HG02981 (cell line): ENCODE measurements around the gene CYP2J2.
"Not testable (repeated sequence)": the region's sequence is repeated elsewhere in the genome, so short reads cannot be mapped to it uniquely, and the experiment has no call there.

Experiments
- ATAC-seq: cut with Tn5 transposase; IDR thresholded peaks from one replicate; pipeline ENCODE4 v1.9.1; 2021; ENCODE audit warnings: mild to moderate bottlenecking, moderate library complexity; ENCODE audit not compliant: unreplicated experiment

The CYP2J2 gene, protein sequence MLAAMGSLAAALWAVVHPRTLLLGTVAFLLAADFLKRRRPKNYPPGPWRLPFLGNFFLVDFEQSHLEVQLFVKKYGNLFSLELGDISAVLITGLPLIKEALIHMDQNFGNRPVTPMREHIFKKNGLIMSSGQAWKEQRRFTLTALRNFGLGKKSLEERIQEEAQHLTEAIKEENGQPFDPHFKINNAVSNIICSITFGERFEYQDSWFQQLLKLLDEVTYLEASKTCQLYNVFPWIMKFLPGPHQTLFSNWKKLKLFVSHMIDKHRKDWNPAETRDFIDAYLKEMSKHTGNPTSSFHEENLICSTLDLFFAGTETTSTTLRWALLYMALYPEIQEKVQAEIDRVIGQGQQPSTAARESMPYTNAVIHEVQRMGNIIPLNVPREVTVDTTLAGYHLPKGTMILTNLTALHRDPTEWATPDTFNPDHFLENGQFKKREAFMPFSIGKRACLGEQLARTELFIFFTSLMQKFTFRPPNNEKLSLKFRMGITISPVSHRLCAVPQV

DNA sequence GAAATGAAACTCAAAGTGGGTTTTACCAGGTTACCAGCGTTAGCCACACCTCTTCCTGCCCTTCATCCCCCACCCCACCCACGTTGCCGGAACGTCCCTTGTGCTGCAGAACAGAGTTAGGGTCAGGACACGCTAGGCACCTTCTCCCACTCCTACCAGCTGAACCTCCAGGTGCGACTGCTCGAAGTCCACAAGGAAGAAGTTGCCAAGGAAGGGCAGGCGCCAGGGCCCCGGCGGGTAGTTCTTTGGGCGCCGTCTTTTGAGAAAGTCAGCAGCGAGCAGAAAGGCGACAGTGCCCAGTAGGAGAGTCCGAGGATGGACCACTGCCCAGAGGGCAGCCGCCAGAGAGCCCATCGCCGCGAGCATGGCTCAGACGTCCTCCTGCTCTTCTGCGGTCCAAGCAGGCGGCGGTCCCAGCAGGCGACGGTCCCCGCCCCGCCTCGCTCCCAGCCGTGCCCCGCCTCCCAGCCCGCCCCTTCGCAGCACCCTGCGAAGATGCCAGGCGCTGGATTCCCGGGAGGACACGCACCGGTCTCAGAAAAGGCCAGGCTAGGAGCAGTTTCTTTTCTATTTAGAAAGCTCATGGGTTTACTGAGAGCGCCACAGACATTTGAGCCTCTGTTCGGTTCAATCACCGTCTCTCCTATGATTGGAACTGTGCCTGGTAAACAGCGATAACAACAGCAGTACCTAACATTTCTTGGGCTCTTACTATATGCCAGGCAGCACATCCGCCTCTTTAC, at the start of gene CYP2J2:
Gene CYP2J2, minus strand, starts transcription at position 393 of the 743 bp plus-strand sequence. Its CDS starts 27 bp downstream, at position 366.
- ATAC-seq = peak; percentile 75

DNA sequence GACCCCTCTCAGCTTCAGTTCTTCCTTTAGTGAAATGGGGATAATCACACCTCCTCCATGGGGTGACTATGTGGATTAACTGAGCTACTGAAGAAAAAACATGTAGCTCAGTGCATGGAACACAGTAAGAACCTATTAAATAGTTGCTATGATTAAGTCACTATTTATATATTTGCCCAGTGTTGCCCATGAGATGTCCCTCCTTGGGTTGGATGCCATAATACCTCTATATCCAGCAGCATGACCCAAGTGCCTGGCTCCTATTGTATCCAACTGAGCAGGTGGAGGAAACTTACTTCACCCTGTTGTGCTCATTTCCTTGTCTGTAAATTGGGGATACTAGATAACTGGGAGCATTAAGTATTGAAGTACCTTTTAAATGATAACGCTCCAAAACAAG, 47.1 kb upstream of the CYP2J2 start:
- ATAC-seq = no peak

- ATAC-seq = no peak
Measured at GRCh38 chr1:59972216-59972927, 45.8 kb upstream of the CYP2J2 start.

DNA sequence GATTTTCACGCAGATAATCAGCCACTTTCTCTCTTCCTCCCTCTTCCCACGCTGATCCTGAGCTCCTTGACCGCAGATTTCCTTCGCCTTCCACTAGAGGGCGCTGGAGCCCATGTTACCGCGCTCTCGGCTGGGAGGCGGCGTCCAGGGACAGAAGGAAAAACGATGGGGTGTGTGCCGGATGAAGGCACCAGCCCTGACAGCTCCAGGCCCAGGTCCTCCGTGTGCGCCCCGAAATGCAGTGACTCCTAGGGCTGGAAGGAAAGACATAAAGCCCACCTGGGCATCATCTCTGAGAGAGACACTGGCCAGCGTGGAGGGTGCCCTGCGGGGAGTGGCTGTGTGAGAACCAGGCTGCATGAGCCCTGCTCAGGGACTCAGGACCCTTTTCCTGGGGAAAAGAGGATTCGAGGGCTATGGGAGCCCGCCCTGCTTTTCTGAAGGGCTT, 44.9 kb upstream of the CYP2J2 start:
- ATAC-seq = peak; percentile 78

GRCh38 chr1:59969542-59970175, 43.1 kb upstream of the CYP2J2 start:
- ATAC-seq = not testable (repeated sequence)

DNA sequence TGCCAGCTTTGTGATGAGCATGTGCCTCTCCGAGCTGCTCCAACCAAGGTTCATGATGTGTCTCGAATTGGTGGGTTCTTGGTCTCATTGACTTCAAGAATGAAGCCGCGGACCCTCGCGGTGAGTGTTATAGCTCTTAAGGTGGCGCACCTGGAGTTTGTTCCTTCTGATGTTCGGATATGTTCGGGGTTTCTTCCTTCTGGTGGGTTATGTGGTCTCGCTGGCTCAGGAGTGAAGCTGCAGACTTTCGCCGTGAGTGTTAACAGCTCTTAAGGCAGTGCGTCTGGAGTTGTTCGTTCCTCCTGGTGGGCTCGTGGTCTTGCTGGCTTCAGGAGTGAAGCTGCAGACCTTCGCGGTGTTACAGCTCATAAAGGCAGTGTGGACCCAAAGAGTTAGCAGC, 42.2 kb upstream of the CYP2J2 start:
- not testable (repeated sequence) for ATAC-seq

DNA sequence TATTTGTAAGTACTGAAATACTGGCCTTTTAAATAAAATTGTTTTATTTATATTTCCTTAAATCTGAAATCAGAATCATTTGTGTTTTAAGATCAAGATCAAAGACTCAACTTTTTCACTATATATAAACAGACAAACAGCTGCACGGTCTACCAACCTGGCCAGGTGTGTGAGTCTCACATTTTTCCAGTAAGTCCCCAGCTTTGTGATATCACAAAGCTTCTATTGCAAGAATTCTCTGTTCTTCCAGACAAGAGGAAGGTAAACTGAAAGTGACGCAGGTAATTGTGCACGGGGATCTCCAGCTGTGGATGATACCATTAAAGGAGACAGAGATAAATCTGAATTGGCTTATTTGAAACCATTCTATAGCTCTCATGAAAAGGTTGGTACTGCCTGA, 41.2 kb upstream of the CYP2J2 start:
- ATAC-seq = no peak

DNA sequence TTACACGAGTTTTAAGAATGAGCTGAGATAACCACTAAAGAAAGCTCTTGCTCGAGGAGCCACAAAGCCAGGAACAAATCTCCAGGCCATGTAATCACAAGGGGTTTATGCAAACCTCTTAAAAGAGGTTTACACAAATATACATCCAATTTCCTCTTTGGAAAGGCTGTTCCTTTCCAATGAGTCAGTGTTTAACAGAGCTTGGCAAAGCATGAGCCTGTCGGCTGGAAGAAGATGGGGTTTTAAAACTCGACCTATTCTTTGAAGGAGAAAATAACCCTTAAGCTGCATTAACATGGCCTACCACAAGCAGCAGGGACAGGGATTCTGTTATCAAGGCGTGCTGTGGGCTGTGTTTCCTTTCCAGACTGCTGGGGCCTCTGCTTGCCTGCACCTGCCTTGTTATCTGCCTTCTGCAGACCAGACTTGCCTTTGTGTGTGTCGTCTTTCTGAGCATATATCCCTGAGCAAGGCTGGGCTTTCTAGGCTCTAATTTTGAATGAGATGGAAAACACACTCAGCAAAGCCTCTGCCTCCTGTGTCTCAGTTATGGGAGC, 40.6 kb upstream of the CYP2J2 start:
- no peak for ATAC-seq

DNA sequence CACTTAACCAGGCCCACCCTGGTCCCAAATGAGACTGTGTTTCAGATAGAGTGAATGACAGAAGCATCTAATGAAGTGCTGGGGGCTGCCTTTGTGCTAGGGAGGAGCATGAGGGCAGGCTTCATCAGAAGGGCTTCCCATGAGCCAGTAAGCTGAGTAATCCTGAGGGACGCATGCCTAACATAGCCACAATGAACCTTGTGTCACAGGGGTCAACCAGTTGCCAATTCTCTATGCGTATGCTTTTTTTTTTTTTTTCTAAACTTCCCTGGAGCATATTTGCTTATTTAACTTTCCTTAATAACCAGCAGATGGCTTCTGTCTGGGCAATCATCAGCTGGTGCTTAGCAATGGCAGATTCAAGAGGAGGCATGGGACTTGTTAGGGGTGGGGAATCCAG, 25.5 kb upstream of the CYP2J2 start:
- ATAC-seq = no peak

DNA sequence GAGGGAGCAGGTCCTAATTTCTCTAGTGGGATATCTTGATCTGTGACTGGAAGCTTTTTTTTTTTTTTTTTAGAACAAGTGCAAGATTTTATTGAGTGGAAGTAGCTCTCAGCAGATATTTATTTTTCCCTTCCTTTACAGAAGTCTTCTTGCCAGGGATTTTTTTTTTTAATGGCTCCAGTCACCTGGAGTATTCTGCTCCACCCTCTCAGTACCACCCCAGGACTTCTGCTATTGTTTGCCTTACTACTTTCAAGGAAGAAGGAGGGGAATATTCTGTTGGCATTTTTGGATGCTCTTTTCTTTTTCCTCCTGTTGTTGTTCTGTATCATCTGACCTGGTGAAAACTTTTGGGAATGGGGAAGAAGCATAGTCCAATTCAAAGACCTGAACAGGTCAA, 23.1 kb upstream of the CYP2J2 start:
- ATAC-seq = no peak

DNA sequence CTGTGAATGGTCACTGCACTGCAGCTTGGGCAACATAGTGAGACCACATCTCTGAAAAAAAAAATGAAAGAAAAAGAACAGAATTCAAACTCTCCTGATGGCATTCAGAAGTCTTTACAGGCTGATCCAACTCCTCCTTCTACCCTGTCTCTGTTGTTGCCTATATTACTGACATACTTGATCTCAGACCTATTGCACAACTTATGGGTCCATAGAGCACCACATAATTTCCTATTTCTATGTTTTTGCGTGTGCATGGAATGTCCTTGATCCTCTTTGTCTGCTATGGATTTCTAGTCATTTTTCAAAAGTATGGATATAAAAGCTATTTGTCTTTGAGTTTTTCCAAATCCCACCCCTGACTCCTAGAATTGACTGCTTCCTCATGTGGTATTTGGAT, 22.4 kb upstream of the CYP2J2 start:
- no peak for ATAC-seq

DNA sequence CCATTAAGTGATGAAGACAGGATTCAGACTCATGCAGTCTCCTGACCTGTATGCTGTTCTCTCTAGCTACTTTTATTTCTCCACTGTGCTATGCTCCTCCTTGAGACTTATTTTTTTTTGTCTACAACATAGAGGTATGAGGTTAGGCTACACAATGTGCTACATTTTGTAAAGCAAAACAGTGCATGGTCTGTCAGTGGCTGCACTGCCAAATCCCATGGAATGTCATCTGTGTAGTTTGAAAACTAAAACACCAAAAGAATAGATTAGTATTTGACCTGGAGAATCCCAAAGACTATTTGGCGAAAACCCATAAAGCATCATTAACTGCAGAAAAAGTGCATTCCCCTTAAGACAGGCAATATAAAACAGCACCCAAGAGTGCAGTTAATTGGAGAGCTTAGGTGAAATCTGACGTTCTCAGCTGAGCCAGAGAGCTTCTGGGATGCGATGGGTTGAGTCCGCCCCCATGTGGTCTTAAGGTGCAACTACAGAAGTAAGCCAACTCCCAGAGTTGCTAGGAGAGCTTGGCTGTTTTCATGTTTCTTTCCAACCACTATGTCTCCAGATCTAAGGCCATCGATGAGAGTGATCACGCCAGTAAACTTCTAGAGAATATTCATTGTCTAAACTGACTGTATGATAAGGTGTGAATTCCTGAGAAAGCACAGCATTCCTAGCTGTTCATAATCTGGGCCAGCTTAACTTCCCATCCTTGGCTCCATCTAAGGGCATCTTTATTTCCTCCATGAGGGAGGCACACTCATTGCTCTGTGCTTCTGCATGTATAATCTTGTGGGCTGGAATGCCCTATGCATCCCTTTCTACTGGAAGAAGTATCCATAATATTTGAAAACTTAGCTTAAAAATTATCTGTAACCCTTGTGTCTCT, 20.7 kb upstream of the CYP2J2 start:
- peak; percentile 96 for ATAC-seq

DNA sequence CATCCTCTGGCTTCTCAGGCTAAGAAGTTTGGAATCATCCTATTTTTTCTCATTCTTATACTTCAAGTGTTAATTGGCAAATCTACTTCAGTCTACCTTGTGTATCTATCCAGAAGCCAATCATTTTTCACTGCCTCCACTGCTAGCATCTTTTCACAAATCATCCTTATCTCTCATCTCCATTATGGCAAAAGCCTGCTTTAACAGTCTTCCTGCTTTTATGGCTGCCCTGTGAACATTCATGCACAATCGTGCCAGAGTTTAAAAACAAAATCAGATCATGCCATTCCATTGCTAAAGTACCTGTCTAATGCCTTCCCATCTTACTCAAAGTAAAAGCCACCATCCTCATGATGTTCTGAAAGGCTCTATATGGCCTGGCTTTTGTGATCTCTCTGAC, 19.2 kb upstream of the CYP2J2 start:
- ATAC-seq = no peak

- no peak for ATAC-seq
Measured at GRCh38 chr1:59939393-59939792, 12.8 kb upstream of the CYP2J2 start.

- ATAC-seq = no peak
Measured at GRCh38 chr1:59937636-59938210, 11.2 kb upstream of the CYP2J2 start.

- ATAC-seq = no peak
Measured at GRCh38 chr1:59936358-59936821, 9.8 kb upstream of the CYP2J2 start.

- no peak for ATAC-seq
Measured at GRCh38 chr1:59928996-59929395, 2.4 kb upstream of the CYP2J2 start.

DNA sequence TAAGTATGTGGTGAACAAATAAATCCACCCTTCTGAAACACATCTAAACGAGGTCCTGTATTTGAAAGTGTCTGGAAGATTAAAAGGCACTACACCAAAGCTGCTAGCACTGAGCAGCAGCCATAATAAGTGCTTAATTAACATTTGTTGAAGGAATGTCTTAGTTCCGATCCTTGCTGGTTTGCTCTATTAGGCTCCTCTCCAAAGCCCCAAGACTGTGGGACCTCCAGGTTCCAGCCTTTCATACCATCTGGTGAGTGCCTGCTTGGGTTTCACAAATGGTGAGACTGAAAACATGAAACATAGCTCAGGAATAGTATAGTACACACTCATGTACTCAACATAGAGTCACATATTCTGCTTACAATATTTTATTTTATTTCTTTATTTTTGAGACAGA, 640 bp upstream of the CYP2J2 start:
- no peak for ATAC-seq

- ATAC-seq = no peak
Measured at GRCh38 chr1:59924653-59925052, 1.9 kb downstream of the CYP2J2 start.
